GM12865 (cell line): ENCODE data around the gene GOLGA6A.
"Not testable (repeated sequence)": the region's sequence is repeated elsewhere in the genome, so short reads cannot be mapped to it uniquely, and the experiment has no call there.

ENCODE experiments used
- DNase-seq: peaks from one replicate; pipeline ENCODE4 v3.0.0; 2010; ENCODE audit warnings: low read depth
- H3K4me3 ChIP-seq: 2 replicates; pipeline ENCODE4 v1.5.1; 2011; ENCODE audit warnings: mild to moderate bottlenecking, low read depth, low read length, control low read depth
- CTCF ChIP-seq: IDR thresholded peaks from 2 replicates; pipeline ENCODE4 v1.5.1; 2011; ENCODE audit warnings: low read length, control low read depth, low read depth, inconsistent platforms; ENCODE audit not compliant: insufficient read depth; ENCODE audit errors: missing control alignments

GOLGA6A gene

GRCh38 chr15:74094567-74094966 is 12.2 kb upstream of the GOLGA6A start:
- H3K4me3 ChIP-seq, DNase-seq: not testable (repeated sequence)

- DNase-seq = not testable (repeated sequence)
These were observed 6.6 kb downstream of the GOLGA6A start for GRCh38 chr15:74075781-74076180.

GRCh38 chr15:74072614-74073337 is 9.6 kb downstream of the GOLGA6A start:
- H3K4me3 ChIP-seq, DNase-seq: not testable (repeated sequence)
- TF ChIP-seq CTCF = peak; percentile 25

More at GRCh38 chr15:74075781-74076180, 6.6 kb downstream of the GOLGA6A start:
- H3K4me3 ChIP-seq = not testable (repeated sequence)

GRCh38 chr15:74072132-74072531 is 10.2 kb downstream of the GOLGA6A start:
- H3K4me3 ChIP-seq, DNase-seq: not testable (repeated sequence)

- H3K4me3 ChIP-seq, DNase-seq: not testable (repeated sequence)
These were observed 10.7 kb downstream of the GOLGA6A start for GRCh38 chr15:74071645-74072044.

GRCh38 chr15:74065684-74066411 is 16.5 kb downstream of the GOLGA6A start:
- not testable (repeated sequence) for DNase-seq, H3K4me3 ChIP-seq
- TF ChIP-seq CTCF = peak; percentile 35

- not testable (repeated sequence) for DNase-seq, H3K4me3 ChIP-seq
These were observed 17.5 kb downstream of the GOLGA6A start for GRCh38 chr15:74064822-74065221.

GRCh38 chr15:74064183-74064582 is 18.2 kb downstream of the GOLGA6A start:
- DNase-seq, H3K4me3 ChIP-seq: not testable (repeated sequence)

GRCh38 chr15:74063425-74064146 is 18.8 kb downstream of the GOLGA6A start:
- DNase-seq, H3K4me3 ChIP-seq: not testable (repeated sequence)

GRCh38 chr15:74062671-74063070 is 19.7 kb downstream of the GOLGA6A start:
- no peak for TF ChIP-seq CTCF

More at GRCh38 chr15:74062671-74063070, 19.7 kb downstream of the GOLGA6A start:
- H3K4me3 ChIP-seq = no peak overlapping the region
- DNase-seq = no peak
